Measurements from ENCODE around the gene EIF2AK3.

- TF ChIP-seq EZH2 (IDR thresholded peaks at IDR 0.05; ENCODE audit: insufficient read depth, poor library complexity, severe bottlenecking), result no peak
- TF ChIP-seq EZH2phosphoT487 (IDR thresholded peaks at IDR 0.05; ENCODE audit: insufficient read depth, low read depth), result no peak
Measured at GRCh38 chr2:88543541-88544057, 83.7 kb downstream of the EIF2AK3 start.

All from GM23248 (cell line).